K562 (cell line): Measurements from ENCODE around the gene SPTSSA. TPM values are rescaled to one million over a fixed set of nuclear protein-coding genes. Genes with fewer than 3 reads are reported as not detected.

Experiments used
- ADNP ChIP-seq: fragments of 200-800 bp; sonication (Bioruptor generic); IDR thresholded peaks from 2 replicates; pipeline ENCODE4 v1.6.1; 2016; ENCODE audit warnings: missing genetic modification characterization, missing compliant biosample characterization
- CBX8 ChIP-seq: fragments of 200-600 bp; sonication (generic); IDR thresholded peaks from 2 replicates; pipeline ENCODE4 v1.6.1; 2012; ENCODE audit warnings: borderline replicate concordance, mixed run types, low read depth, mild to moderate bottlenecking, moderate library complexity, mixed read lengths, low read length, control low read depth, inconsistent platforms; ENCODE audit not compliant: poor library complexity, severe bottlenecking; ENCODE audit errors: extremely low read depth
- CXXC5 ChIP-seq: fragments of 250-450 bp; sonication (Bioruptor Pico); IDR thresholded peaks from 2 replicates; pipeline ENCODE4 v1.8.0; 2022; ENCODE audit warnings: inconsistent platforms, mild to moderate bottlenecking, moderate library complexity
- KLF6 ChIP-seq: fragments of 250-450 bp; sonication (Bioruptor Pico); IDR thresholded peaks from 2 replicates; pipeline ENCODE4 v1.4.0; 2020; ENCODE audit warnings: mild to moderate bottlenecking, moderate library complexity, borderline replicate concordance
- MECOM ChIP-seq: fragments of 250-450 bp; sonication (Bioruptor Pico); IDR thresholded peaks from 2 replicates; pipeline ENCODE4 v1.8.0; 2022; ENCODE audit warnings: inconsistent platforms
- RB1 ChIP-seq: fragments of 450-650 bp; IDR thresholded peaks from 2 replicates; pipeline ENCODE4 v1.6.1; 2017; ENCODE audit warnings: low read depth, mild to moderate bottlenecking
- RHOXF2B ChIP-seq: fragments of 250-450 bp; sonication (Bioruptor Pico); conservative IDR thresholded peaks from 2 replicates; pipeline ENCODE4 v1.5.1; 2021
- SMAD2 ChIP-seq: fragments of 150-350 bp; IDR thresholded peaks from 2 replicates; pipeline ENCODE4 v1.6.1; 2014; ENCODE audit warnings: low read depth, mild to moderate bottlenecking, low read length
- SP2 ChIP-seq: IDR thresholded peaks from 2 replicates; pipeline ENCODE4 v1.6.1; 2011; ENCODE audit warnings: mild to moderate bottlenecking, low read depth, low read length, moderate library complexity; ENCODE audit not compliant: poor library complexity, severe bottlenecking; ENCODE audit errors: extremely low read depth
- YBX1 ChIP-seq: fragments of 450-650 bp; IDR thresholded peaks from 2 replicates; pipeline ENCODE4 v1.7.1; 2016; ENCODE audit warnings: mild to moderate bottlenecking
- ZNF57 ChIP-seq: fragments of 450-650 bp; formaldehyde crosslinking; IDR thresholded peaks from 2 replicates; pipeline ENCODE4 v1.4.0; 2020; ENCODE audit warnings: mild to moderate bottlenecking, moderate library complexity
- ZNF644 ChIP-seq: fragments of 200-800 bp; sonication (Bioruptor generic); IDR thresholded peaks from 2 replicates; pipeline ENCODE4 v1.6.1; 2016; ENCODE audit warnings: low read depth, missing genetic modification characterization, missing compliant biosample characterization
- polyA plus RNA-seq, 8 experiments: library from polyadenylated mRNA; depleted of rRNA in 4 of 8; stranded (reverse) in 5 of 8; unstranded in 3 of 8; fragments of >200 nt; fragmentation: Nextera tagmentation in 2 of 8; fragmentation: Illumina TruSeq in 1 of 8; extraction: Ambion mirVana in 2 of 8; extraction: Trizol in 1 of 8; gene quantifications; 2 replicates each; pipeline versions ENCODE4 v1.2.1 to v1.2.3, GENCODE V29; 2011 to 2014; ENCODE audit warnings: inconsistent platforms in 1 of 8, missing spikeins in 1 of 8
- total RNA-seq, 7 experiments: library from RNA; depleted of rRNA in 6 of 7; stranded (reverse); fragments of >200 nt in 6 of 7; fragmentation: Illumina TruSeq in 2 of 7; extraction: Trizol in 2 of 7; gene quantifications; 2 replicates each; pipeline versions ENCODE4 v1.2.1 to v1.2.3, GENCODE V29; 2011 to 2021; ENCODE audit warnings: low replicate concordance in 1 of 7
- TF ChIP-seq, protein P1 (sequence below): fragments of 250-450 bp; sonication (Bioruptor Pico); IDR thresholded peaks from 2 replicates; pipeline ENCODE4 v1.4.0; 2020; ENCODE audit warnings: mild to moderate bottlenecking, moderate library complexity
- TF ChIP-seq, protein P2 (sequence below), 2 experiments: IDR thresholded peaks; 2 replicates each; pipeline ENCODE4 v1.6.1; 2011; ENCODE audit warnings: borderline replicate concordance in 1 of 2, control low read depth in 1 of 2, low read depth in 1 of 2, low read length in 1 of 2, mild to moderate bottlenecking in 1 of 2, mixed read lengths in 1 of 2, moderate library complexity in 1 of 2; ENCODE audit not compliant: insufficient read depth in 1 of 2, insufficient read length in 1 of 2, poor library complexity in 1 of 2, severe bottlenecking in 1 of 2; ENCODE audit errors: extremely low read depth in 1 of 2
- TF ChIP-seq, protein P3 (sequence below): sonication (generic); formaldehyde crosslinking; IDR thresholded peaks from 2 replicates; pipeline ENCODE4 v1.8.0; 2022; ENCODE audit warnings: mild to moderate bottlenecking, missing genetic modification reagents
- TF ChIP-seq, protein P4 (sequence below): fragments of 150-350 bp; conservative IDR thresholded peaks from 2 replicates; pipeline ENCODE4 v1.6.1; 2014; ENCODE audit warnings: low read length
- TF ChIP-seq, protein P5 (sequence below): fragments of 200-800 bp; sonication (Bioruptor generic); IDR thresholded peaks from 2 replicates; pipeline ENCODE4 v1.6.1; 2017; ENCODE audit warnings: missing genetic modification characterization, missing compliant biosample characterization

The SPTSSA gene
- total and polyA plus RNA-seq, 9 of the 15 experiments (the other 6 are each of a cell fraction or from before 2014, with no cell fraction given), result 6.8 to 35.7 (median 22.0) TPM

DNA sequence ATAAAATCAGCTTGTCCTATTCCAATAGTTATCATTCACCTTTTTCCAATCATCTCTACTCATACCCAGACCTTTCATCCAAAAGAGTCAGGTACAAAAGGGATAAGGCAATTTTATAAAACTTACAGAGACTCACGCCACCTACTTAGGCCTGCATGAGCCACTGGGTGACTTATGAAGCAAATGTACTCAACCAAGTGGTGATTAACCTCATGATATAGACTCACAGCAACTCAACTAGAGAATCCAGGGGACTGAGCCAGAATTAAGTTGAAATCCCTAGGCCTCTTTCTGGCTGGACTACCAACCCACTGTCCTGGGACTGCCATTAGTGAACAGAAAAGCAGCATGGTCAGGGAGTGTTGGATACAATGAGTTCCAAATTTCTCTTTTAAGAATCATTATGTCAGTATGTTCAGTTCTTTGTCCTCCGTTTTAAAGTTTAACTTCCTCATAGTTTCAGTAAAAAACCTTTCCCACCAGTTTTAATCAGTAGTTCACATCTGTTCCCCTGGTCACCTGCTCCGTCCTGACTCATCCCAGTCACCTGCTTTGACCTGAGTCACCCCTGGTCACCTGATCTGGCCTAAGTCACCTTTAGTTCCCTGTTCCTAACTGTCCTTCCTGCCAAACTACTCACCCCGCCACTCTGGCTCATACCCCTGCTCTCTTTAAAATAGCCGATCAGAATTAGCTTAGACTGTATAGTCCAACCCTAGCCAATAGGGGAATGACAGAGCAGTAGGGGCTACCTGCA is 36.8 kb downstream of the SPTSSA start (continued):
- no peak for TF ChIP-seq CBX8
- TF ChIP-seq, protein P1, sequence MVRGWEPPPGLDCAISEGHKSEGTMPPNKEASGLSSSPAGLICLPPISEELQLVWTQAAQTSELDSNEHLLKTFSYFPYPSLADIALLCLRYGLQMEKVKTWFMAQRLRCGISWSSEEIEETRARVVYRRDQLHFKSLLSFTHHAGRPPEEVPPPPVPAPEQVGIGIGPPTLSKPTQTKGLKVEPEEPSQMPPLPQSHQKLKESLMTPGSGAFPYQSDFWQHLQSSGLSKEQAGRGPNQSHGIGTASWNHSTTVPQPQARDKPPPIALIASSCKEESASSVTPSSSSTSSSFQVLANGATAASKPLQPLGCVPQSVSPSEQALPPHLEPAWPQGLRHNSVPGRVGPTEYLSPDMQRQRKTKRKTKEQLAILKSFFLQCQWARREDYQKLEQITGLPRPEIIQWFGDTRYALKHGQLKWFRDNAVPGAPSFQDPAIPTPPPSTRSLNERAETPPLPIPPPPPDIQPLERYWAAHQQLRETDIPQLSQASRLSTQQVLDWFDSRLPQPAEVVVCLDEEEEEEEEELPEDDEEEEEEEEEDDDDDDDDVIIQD, result no peak
- TF ChIP-seq, protein P2, sequence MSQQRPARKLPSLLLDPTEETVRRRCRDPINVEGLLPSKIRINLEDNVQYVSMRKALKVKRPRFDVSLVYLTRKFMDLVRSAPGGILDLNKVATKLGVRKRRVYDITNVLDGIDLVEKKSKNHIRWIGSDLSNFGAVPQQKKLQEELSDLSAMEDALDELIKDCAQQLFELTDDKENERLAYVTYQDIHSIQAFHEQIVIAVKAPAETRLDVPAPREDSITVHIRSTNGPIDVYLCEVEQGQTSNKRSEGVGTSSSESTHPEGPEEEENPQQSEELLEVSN (IDR thresholded peaks at IDR 0.05; ENCODE audit: borderline replicate concordance in 1 of 2, extremely low read depth in 1 of 2, insufficient read depth in 1 of 2, insufficient read length in 1 of 2, low read depth in 1 of 2, low read length in 1 of 2, poor library complexity in 1 of 2, severe bottlenecking in 1 of 2), result no peak
- no peak for TF ChIP-seq SP2
- no peak for TF ChIP-seq SMAD2
- TF ChIP-seq, protein P3, sequence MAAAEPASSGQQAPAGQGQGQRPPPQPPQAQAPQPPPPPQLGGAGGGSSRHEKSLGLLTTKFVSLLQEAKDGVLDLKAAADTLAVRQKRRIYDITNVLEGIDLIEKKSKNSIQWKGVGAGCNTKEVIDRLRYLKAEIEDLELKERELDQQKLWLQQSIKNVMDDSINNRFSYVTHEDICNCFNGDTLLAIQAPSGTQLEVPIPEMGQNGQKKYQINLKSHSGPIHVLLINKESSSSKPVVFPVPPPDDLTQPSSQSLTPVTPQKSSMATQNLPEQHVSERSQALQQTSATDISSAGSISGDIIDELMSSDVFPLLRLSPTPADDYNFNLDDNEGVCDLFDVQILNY (CRISPR knock-in tag), result no peak
- TF ChIP-seq YBX1, result no peak
- TF ChIP-seq, protein P4, sequence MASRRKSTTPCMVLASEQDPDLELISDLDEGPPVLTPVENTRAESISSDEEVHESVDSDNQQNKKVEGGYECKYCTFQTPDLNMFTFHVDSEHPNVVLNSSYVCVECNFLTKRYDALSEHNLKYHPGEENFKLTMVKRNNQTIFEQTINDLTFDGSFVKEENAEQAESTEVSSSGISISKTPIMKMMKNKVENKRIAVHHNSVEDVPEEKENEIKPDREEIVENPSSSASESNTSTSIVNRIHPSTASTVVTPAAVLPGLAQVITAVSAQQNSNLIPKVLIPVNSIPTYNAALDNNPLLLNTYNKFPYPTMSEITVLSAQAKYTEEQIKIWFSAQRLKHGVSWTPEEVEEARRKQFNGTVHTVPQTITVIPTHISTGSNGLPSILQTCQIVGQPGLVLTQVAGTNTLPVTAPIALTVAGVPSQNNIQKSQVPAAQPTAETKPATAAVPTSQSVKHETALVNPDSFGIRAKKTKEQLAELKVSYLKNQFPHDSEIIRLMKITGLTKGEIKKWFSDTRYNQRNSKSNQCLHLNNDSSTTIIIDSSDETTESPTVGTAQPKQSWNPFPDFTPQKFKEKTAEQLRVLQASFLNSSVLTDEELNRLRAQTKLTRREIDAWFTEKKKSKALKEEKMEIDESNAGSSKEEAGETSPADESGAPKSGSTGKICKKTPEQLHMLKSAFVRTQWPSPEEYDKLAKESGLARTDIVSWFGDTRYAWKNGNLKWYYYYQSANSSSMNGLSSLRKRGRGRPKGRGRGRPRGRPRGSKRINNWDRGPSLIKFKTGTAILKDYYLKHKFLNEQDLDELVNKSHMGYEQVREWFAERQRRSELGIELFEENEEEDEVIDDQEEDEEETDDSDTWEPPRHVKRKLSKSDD, result no peak
- TF ChIP-seq, protein P5, sequence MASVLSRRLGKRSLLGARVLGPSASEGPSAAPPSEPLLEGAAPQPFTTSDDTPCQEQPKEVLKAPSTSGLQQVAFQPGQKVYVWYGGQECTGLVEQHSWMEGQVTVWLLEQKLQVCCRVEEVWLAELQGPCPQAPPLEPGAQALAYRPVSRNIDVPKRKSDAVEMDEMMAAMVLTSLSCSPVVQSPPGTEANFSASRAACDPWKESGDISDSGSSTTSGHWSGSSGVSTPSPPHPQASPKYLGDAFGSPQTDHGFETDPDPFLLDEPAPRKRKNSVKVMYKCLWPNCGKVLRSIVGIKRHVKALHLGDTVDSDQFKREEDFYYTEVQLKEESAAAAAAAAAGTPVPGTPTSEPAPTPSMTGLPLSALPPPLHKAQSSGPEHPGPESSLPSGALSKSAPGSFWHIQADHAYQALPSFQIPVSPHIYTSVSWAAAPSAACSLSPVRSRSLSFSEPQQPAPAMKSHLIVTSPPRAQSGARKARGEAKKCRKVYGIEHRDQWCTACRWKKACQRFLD (CRISPR knock-in tag), result 0 out of 2 replicates have a peak, but pooled peaks have one; percentile 31
- no peak for TF ChIP-seq ZNF644 (tag)
- no peak for TF ChIP-seq ADNP (tag)
- TF ChIP-seq KLF6, result no peak
- no peak for TF ChIP-seq CXXC5 (CRISPR knock-in tag)
- no peak for TF ChIP-seq RB1
- TF ChIP-seq RHOXF2B (CRISPR knock-in tag), result no peak
- TF ChIP-seq MECOM (CRISPR knock-in tag), result no peak
- no peak for TF ChIP-seq ZNF57 (CRISPR knock-in tag)
- TF ChIP-seq, all 486 proteins: peak for 21
